Uterus (tissue), 4 donors: ENCODE measurements around the gene TNNI3K. TPM values are rescaled to one million over a fixed set of nuclear protein-coding genes. Genes with fewer than 3 reads are reported as not detected.

Experiments
- DNase-seq, 2 donors: peaks; one replicate each; pipeline ENCODE4 v3.0.0-alpha.2; 2019 to 2020
- H3K27ac ChIP-seq, 2 donors: fragments of 200-600 bp; sonication (generic); 1 replicate in 1 of 2; 2 replicates in 1 of 2; pipeline ENCODE4 v1.5.1; 2016 to 2018
- H3K27me3 ChIP-seq, 2 donors: fragments of 200-600 bp; sonication (generic); one replicate each; pipeline ENCODE4 v1.5.1; 2018 to 2019; ENCODE audit warnings: control low read depth in 1 of 2
- H3K36me3 ChIP-seq, 2 donors: fragments of 200-600 bp; sonication (generic); one replicate each; pipeline ENCODE4 v1.5.1; 2019; ENCODE audit warnings: control low read depth in 1 of 2
- H3K4me1 ChIP-seq, 2 donors: fragments of 200-600 bp; sonication (generic); one replicate each; pipeline ENCODE4 v1.5.1; 2018 to 2019; ENCODE audit warnings: control low read depth in 1 of 2
- H3K4me3 ChIP-seq, 2 donors: fragments of 200-600 bp; sonication (generic); 1 replicate in 1 of 2; 2 replicates in 1 of 2; pipeline ENCODE4 v1.5.1; 2018 to 2019; ENCODE audit warnings: mild to moderate bottlenecking in 1 of 2
- H3K9me3 ChIP-seq, 2 donors: fragments of 200-600 bp; sonication (generic); one replicate each; pipeline ENCODE4 v1.5.1; 2019; ENCODE audit warnings: control low read depth in 1 of 2
- CTCF ChIP-seq, 4 experiments: fragments of 200-600 bp in 2 of 4; fragments of 450-650 bp in 2 of 4; sonication (generic) in 2 of 4; IDR thresholded peaks; one replicate each; pipeline ENCODE4 v1.5.1; 2016 to 2019; ENCODE audit warnings: antibody characterized with exemption in 4 of 4, mild to moderate bottlenecking in 2 of 4, moderate library complexity in 1 of 4
- POLR2A ChIP-seq, 2 donors: fragments of 450-650 bp; IDR thresholded peaks; one replicate each; pipeline ENCODE4 v1.6.1; 2016; ENCODE audit warnings: antibody characterized with exemption in 2 of 2, mild to moderate bottlenecking in 1 of 2, moderate library complexity in 1 of 2
- intact Hi-C: fragments of 100-400 bp; cut with DNase I; formaldehyde crosslinking; loops from one replicate; pipeline ENCODE4 v1.15.1; 2023; ENCODE audit warnings: low total_unique reads
- total RNA-seq, 4 donors: library from RNA; depleted of rRNA in 3 of 4; stranded (reverse); fragments of >200 nt in 3 of 4; gene quantifications; one replicate each; pipeline versions ENCODE4 v1.1.0 to v1.2.4, GENCODE V29; 2014 to 2023
- donor health status: DM: yes; HTN: yes; CAD: no.

Gene TNNI3K
- total RNA-seq, 4 donors from 2014 or later: 0.26 to 5.3 (median 1.5) TPM; not detected in 1

- no peak for DNase-seq
- Histone ChIP-seq H3K27ac (no peak overlapping the region), H3K36me3 (no peaks in the 10 kb centered on the region), H3K9me3 (no peaks in the 10 kb centered on the region), H3K4me3 (no peak overlapping the region), H3K4me1 (no peaks in the 10 kb centered on the region), H3K27me3 (no peaks in the 10 kb centered on the region)
- no peak for TF ChIP-seq CTCF (IDR thresholded peaks at IDR 0.05)
- no peak for TF ChIP-seq POLR2A (IDR thresholded peaks at IDR 0.05)
- intact Hi-C loops: no loop called here
Measured at GRCh38 chr1:74485622-74486021, 250.4 kb downstream of the TNNI3K start.

- Histone ChIP-seq H3K27ac (no peak overlapping the region), H3K27me3 (no peaks in the 10 kb centered on the region), H3K9me3 (no peaks in the 10 kb centered on the region), H3K36me3 (no peaks in the 10 kb centered on the region), H3K4me3 (no peak overlapping the region), H3K4me1 (no peaks in the 10 kb centered on the region)
- no peak for TF ChIP-seq CTCF (IDR thresholded peaks at IDR 0.05)
- no peak for TF ChIP-seq POLR2A (IDR thresholded peaks at IDR 0.05)
- DNase-seq: no peak
- intact Hi-C loops: no loop called here
Measured at GRCh38 chr1:74486036-74486435, 250.8 kb downstream of the TNNI3K start.

DNA sequence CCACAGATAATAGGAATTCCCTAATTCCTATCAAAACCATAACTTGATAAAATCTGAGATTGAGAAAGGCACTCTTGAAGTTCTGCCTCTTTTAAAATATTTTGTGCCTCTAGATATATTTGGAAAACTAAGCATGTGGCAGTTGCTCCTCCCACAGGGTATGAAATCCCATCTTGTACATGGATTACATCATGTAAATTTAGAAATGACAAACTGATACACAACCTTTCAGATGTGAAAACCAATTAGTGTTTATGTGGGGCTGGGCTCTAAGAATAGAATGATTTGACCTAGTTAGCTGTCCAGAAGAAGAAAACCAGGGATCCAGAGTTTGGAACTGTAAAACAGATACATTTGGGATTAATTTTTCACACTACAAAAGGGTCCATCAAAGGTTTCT is 261.5 kb downstream of the TNNI3K start:
- no peaks in the 10 kb centered on the region for H3K9me3 ChIP-seq
- no peak for DNase-seq
- no peak overlapping the region for H3K4me3 ChIP-seq
- intact Hi-C loops: no loop called here
- H3K27me3 ChIP-seq: no peaks in the 10 kb centered on the region
- no peak overlapping the region for H3K27ac ChIP-seq
- no peaks in the 10 kb centered on the region for H3K36me3 ChIP-seq
- no peaks in the 10 kb centered on the region for H3K4me1 ChIP-seq
- no peak for TF ChIP-seq POLR2A (IDR thresholded peaks at IDR 0.05)
- TF ChIP-seq CTCF (IDR thresholded peaks at IDR 0.05): no peak

DNA sequence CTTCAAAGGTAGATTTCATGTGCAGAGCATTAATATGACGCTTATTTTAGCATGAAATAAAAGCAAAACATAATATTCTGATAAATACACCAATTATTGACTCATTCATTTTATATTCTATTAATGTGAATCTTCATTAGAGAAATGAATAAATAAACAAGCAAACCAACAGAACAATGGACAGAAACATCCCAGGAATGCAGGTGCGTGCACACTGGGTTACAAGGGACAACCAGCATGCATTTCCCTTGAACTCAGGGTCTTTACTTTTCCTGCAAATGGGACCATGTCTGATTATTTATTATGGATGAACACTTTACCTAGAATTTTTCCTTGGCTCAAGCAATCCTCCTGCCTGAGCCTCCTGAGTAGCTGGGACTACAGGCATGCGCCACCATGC is 263.7 kb downstream of the TNNI3K start:
- intact Hi-C loops: no loop called here
- no peak for DNase-seq
- H3K9me3 ChIP-seq: no peaks in the 10 kb centered on the region
- H3K4me1 ChIP-seq: no peaks in the 10 kb centered on the region
- no peak overlapping the region for H3K4me3 ChIP-seq
- TF ChIP-seq CTCF (IDR thresholded peaks at IDR 0.05): no peak
- no peak for TF ChIP-seq POLR2A (IDR thresholded peaks at IDR 0.05)
- H3K36me3 ChIP-seq: no peaks in the 10 kb centered on the region
- no peak overlapping the region for H3K27ac ChIP-seq
- no peaks in the 10 kb centered on the region for H3K27me3 ChIP-seq

DNA sequence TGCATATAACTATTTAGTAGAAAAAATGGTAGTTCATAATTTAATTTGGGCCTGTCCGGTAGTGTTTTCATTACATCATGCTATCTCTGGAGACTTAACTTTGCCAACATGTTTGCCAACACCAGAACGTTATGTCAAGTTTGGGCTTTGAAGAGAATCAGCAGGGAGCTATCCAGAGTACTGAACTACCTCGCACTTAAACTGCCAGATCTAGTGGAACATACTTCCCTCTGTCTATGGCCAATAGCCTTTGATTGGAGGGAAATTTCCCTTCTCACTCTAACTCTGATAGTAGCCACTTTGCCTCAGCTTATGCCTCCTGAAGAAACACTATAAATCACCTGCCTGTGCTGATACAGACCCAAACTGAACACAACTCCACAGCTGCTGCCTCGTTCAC is 267.2 kb downstream of the TNNI3K start:
- no peaks in the 10 kb centered on the region for H3K27me3 ChIP-seq
- H3K4me1 ChIP-seq: no peaks in the 10 kb centered on the region
- no peak overlapping the region for H3K4me3 ChIP-seq
- DNase-seq: no peak
- H3K36me3 ChIP-seq: no peaks in the 10 kb centered on the region
- H3K27ac ChIP-seq: no peak overlapping the region
- intact Hi-C loops: no loop called here
- no peaks in the 10 kb centered on the region for H3K9me3 ChIP-seq
- TF ChIP-seq POLR2A (IDR thresholded peaks at IDR 0.05): no peak
- no peak for TF ChIP-seq CTCF (IDR thresholded peaks at IDR 0.05)
